GM12878 (cell line): ENCODE results near the gene MATN4. TPM values are rescaled to one million over a fixed set of nuclear protein-coding genes. Genes with fewer than 3 reads are reported as not detected.

Experiments
- ATAC-seq: fragments of 200-7000 bp; cut with Tn5 transposase; 3 replicates; pipeline ENCODE4 v1.9.1; 2020; ENCODE audit warnings: mild to moderate bottlenecking, moderate library complexity
- BruUV-seq: library from RNA; stranded (reverse); fragments of 400-500 nt; replicated peaks from 2 replicates; lab custom pipeline; 2021; lab: Mats Ljungman, UMichigan
- CTCF ChIA-PET: fragments of 300-600 bp; sonication (Branson Sonifier 250); formaldehyde crosslinking; extraction: SDS; loops from one replicate; lab custom pipeline; 2021; ENCODE audit warnings: inconsistent platforms; lab: Yijun Ruan, JAX
- POLR2A ChIA-PET: fragments of 350-600 bp; formaldehyde crosslinking; extraction: SDS; loops from one replicate; lab custom pipeline; 2021; ENCODE audit warnings: inconsistent platforms; lab: Charles Lee
- RAD21 ChIA-PET: fragments of 300-600 bp; sonication (Branson Sonifier 250); formaldehyde crosslinking; loops from one replicate; lab custom pipeline; 2023; ENCODE audit warnings: antibody characterized with exemption; ENCODE audit not compliant: unreplicated experiment; lab: Charles Lee
- SMC1A ChIA-PET: fragments of 300-600 bp; sonication (Branson Sonifier 250); formaldehyde crosslinking; loops from one replicate; lab custom pipeline; 2023; ENCODE audit not compliant: unreplicated experiment, uncharacterized antibody; lab: Charles Lee
- DNase-seq: peaks from one replicate; pipeline ENCODE4 v3.0.0-alpha.2; 2011; ENCODE audit warnings: low read depth, low spot score
- FAIRE-seq: peaks from 3 replicates; lab custom pipeline; 2011; peaks lifted over from hg19 to GRCh38; lab: Jason Lieb, UNC
- H2AFZ ChIP-seq: 2 replicates; pipeline ENCODE4 v1.6.0; 2011; ENCODE audit warnings: low read depth, low read length, control low read depth; ENCODE audit not compliant: control insufficient read depth
- H3K27ac ChIP-seq: 2 replicates; pipeline ENCODE4 v1.5.1; 2011; ENCODE audit warnings: control low read depth; ENCODE audit not compliant: control insufficient read depth, insufficient read depth
- H3K27me3 ChIP-seq, 2 experiments: replicated peaks in 1 of 2; 2 replicates each; pipeline versions ENCODE4 v1.6.0 to v1.6.1; 2011; ENCODE audit warnings: low read length in 1 of 2; ENCODE audit not compliant: control insufficient read depth in 2 of 2, insufficient read depth in 2 of 2
- H3K36me3 ChIP-seq, 2 experiments: 2 replicates each; pipeline ENCODE4 v1.5.1; 2011; ENCODE audit warnings: low read length in 1 of 2; ENCODE audit not compliant: control insufficient read depth in 2 of 2, insufficient read depth in 2 of 2
- H3K4me1 ChIP-seq: 2 replicates; pipeline ENCODE4 v1.6.1; 2011; ENCODE audit warnings: mild to moderate bottlenecking, low read length, moderate library complexity, mixed read lengths; ENCODE audit not compliant: control insufficient read depth, insufficient read depth
- H3K4me2 ChIP-seq: 2 replicates; pipeline ENCODE4 v1.6.0; 2011; ENCODE audit warnings: control low read depth; ENCODE audit not compliant: control insufficient read depth, insufficient read depth
- H3K4me3 ChIP-seq: fragments of 200-600 bp; sonication (generic); 2 replicates; pipeline ENCODE4 v1.5.1; 2016
- H3K79me2 ChIP-seq: 2 replicates; pipeline ENCODE4 v1.6.0; 2011; ENCODE audit warnings: low read length; ENCODE audit not compliant: control insufficient read depth, insufficient read depth
- H3K9ac ChIP-seq: 2 replicates; pipeline ENCODE4 v1.8.0; 2011; ENCODE audit warnings: low read length, control low read depth, mixed read lengths; ENCODE audit not compliant: control insufficient read depth, insufficient read depth
- H3K9me3 ChIP-seq: replicated peaks from 3 replicates; pipeline ENCODE4 v1.5.1; 2011; ENCODE audit warnings: mild to moderate bottlenecking, low read length; ENCODE audit not compliant: control insufficient read depth, insufficient read depth
- H4K20me1 ChIP-seq: 2 replicates; pipeline ENCODE4 v1.6.0; 2011; ENCODE audit not compliant: control insufficient read depth, insufficient read depth
- BHLHE40 ChIP-seq, 2 experiments: fragments of 450-650 bp in 1 of 2; IDR thresholded peaks; 2 replicates each; pipeline ENCODE4 v1.6.1; 2011 to 2017; ENCODE audit warnings: low read depth in 2 of 2, borderline replicate concordance in 1 of 2, improper control_type of control experiment in 1 of 2, low read length in 1 of 2, mild to moderate bottlenecking in 1 of 2
- CREB1 ChIP-seq: IDR thresholded peaks from 2 replicates; pipeline ENCODE4 v1.6.1; 2012; ENCODE audit warnings: low read depth, mild to moderate bottlenecking, inconsistent platforms
- MYC ChIP-seq: IDR thresholded peaks from 2 replicates; pipeline ENCODE4 v1.6.1; 2011; ENCODE audit warnings: mild to moderate bottlenecking, low read length, moderate library complexity, inconsistent platforms; ENCODE audit not compliant: insufficient read depth, insufficient replicate concordance, insufficient read length, severe bottlenecking
- USF2 ChIP-seq: IDR thresholded peaks from 2 replicates; pipeline ENCODE4 v1.6.1; 2011; ENCODE audit warnings: low read depth, low read length, improper control_type of control experiment, borderline replicate concordance
- WGBS: methylation state at CpG from one replicate; pipeline ENCODE4 v1.1.6; 2016; ENCODE audit warnings: low lambda C conversion rate; ENCODE audit not compliant: insufficient replicate concordance, insufficient coverage; ENCODE audit errors: missing lambda C conversion rate; 5-methylcytosine and 5-hydroxymethylcytosine counted together
- in situ Hi-C: fragments of 300-500 bp; cut with MboI; formaldehyde crosslinking; loops from 9 replicates; pipeline ENCODE4 v1.14.3; 2018; ENCODE audit warnings: mixed read lengths
- intact Hi-C: fragments of 100-400 bp; cut with micrococcal nuclease; formaldehyde crosslinking; loops from one replicate; pipeline ENCODE4 v1.14.2; 2022; ENCODE audit not compliant: unreplicated experiment
- polyA plus RNA-seq, 11 experiments: library from polyadenylated mRNA; depleted of rRNA in 4 of 11; unstranded in 6 of 11; stranded (reverse) in 5 of 11; fragments of >200 nt; fragmentation: Nextera tagmentation in 4 of 11; fragmentation: Illumina TruSeq in 1 of 11; extraction: Ambion mirVana in 4 of 11; extraction: Trizol in 1 of 11; gene quantifications; 1 replicate in 1 of 11; 2 replicates in 10 of 11; pipeline versions ENCODE4 v1.2.1 to v1.2.3, GENCODE V29; 2011 to 2016; ENCODE audit warnings: inconsistent platforms in 2 of 11, missing spikeins in 2 of 11, low read depth in 1 of 11
- total RNA-seq, 4 experiments: library from RNA; depleted of rRNA in 3 of 4; stranded (reverse); fragments of >200 nt in 3 of 4; fragmentation: Illumina TruSeq in 1 of 4; extraction: Trizol in 1 of 4; gene quantifications; 2 replicates each; pipeline versions ENCODE4 v1.2.1 to v1.2.3, GENCODE V29; 2013 to 2021

The MATN4 gene
- total and polyA plus RNA-seq, 10 of the 15 experiments (the other 5 are each of a cell fraction or from before 2014, with no cell fraction given): 0.10 to 0.15 TPM; not detected in 8

- POLR2A ChIA-PET: interaction anchor here (0.5 to 2.3 kb wide), 3 partner anchors 10 to 103 kb away, joined by 3 to 7 read pairs (median 4); no protein-coding TSS in a partner anchor
- Histone ChIP-seq H3K36me3 (no peaks in the 10 kb centered on the region), H3K9ac (no peak overlapping the region), H3K4me1 (no peaks in the 10 kb centered on the region), H3K27me3 (no peaks in the 10 kb centered on the region), H4K20me1 (no peaks in the 10 kb centered on the region), H3K79me2 (no peaks in the 10 kb centered on the region)
- in situ Hi-C loops: no loop called here
- CTCF ChIA-PET: interaction anchor here (0.8 to 2.0 kb wide), 5 partner anchors 18 to 101 kb away, joined by 3 to 8 read pairs (median 4); no protein-coding TSS in a partner anchor
- TF ChIP-seq CREB1 (no peak), USF2 (no peak), BHLHE40 (IDR thresholded peaks at IDR 0.05; ENCODE audit: borderline replicate concordance in 1 of 2, low read depth in 2 of 2, low read length in 1 of 2) (no peak), MYC (no peak)
- TF ChIP-seq, all 136 proteins: peak for 0
- 37% methylated on average over 11 of the region's 11 CpGs for WGBS
- intact Hi-C loops: no loop called here
- H3K9me3 ChIP-seq: no peaks in the 10 kb centered on the region
- DNase-seq (no peak), ATAC-seq (no peak), FAIRE-seq (no peak)
- no peak overlapping the region for H2AFZ ChIP-seq
- no TSS peak for BruUV-seq
- no peak overlapping the region for H3K4me3 ChIP-seq
- H3K4me2 ChIP-seq: no peak overlapping the region
- RAD21 ChIA-PET: interaction anchor here (1.2 to 1.4 kb wide), 2 partner anchors 24 to 100 kb away, joined by 3 read pairs; no protein-coding TSS in a partner anchor
- no peak overlapping the region for H3K27ac ChIP-seq
- SMC1A ChIA-PET: interaction anchor here (0.8 to 2.0 kb wide), 3 partner anchors 13 to 100 kb away, joined by 3 to 5 read pairs (median 3); no protein-coding TSS in a partner anchor
Observed at GRCh38 chr20:45336530-45337366, 28.6 kb upstream of the MATN4 start.
